HAP-1 (cell line): ENCODE results near the gene USP17L30.
"Not testable (repeated sequence)": the region's sequence is repeated elsewhere in the genome, so short reads cannot be mapped to it uniquely, and the experiment has no call there.

Source experiments
- DNase-seq, 2 experiments: peaks; one replicate each; pipeline ENCODE4 v3.0.0-alpha.2; 2016 to 2020; ENCODE audit warnings: low spot score in 2 of 2
- H3K27me3 ChIP-seq: fragments of 250-450 bp; sonication (Bioruptor Pico); 2 replicates; pipeline ENCODE4 v1.5.1; 2020; ENCODE audit warnings: low read depth, mild to moderate bottlenecking, moderate library complexity
- H3K36me3 ChIP-seq: fragments of 250-450 bp; sonication (Bioruptor Pico); replicated peaks from 2 replicates; pipeline ENCODE4 v1.5.1; 2020; ENCODE audit warnings: mild to moderate bottlenecking
- H3K4me1 ChIP-seq: fragments of 250-450 bp; sonication (Bioruptor Pico); 2 replicates; pipeline ENCODE4 v1.5.1; 2020; ENCODE audit warnings: mild to moderate bottlenecking
- H3K4me3 ChIP-seq: fragments of 250-450 bp; sonication (Bioruptor Pico); 2 replicates; pipeline ENCODE4 v1.5.1; 2020; ENCODE audit warnings: mild to moderate bottlenecking, moderate library complexity
- H3K9me3 ChIP-seq: fragments of 250-450 bp; sonication (Bioruptor Pico); 2 replicates; pipeline ENCODE4 v1.5.1; 2020; ENCODE audit warnings: mild to moderate bottlenecking, moderate library complexity
- in situ Hi-C: fragments of 300-500 bp; cut with MboI; formaldehyde crosslinking; loops from 3 replicates; pipeline ENCODE4 v1.14.3; 2020; ENCODE audit warnings: low sequenced_read_pairs, inconsistent platforms, mixed read lengths

USP17L30 gene

DNA sequence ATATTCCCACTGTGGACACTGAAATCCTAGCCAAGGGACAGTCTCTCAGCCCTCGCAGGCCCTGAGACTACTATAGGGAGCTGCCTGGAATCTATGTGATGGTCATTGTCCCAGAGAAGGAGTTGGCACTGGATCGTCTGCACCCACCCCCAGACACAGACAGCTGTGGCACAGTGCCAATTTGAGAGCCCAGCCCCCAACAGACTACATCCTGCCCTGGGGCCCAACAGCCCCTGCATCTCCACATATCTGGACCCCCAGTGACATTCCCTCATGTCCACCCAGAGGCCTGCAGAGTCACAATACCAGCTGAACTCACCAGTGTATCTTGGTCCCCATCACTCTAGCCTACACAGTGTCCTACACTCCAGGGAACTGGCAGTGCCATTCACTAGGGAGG, 42.8 kb downstream of the USP17L30 start:
- H3K9me3 ChIP-seq, H3K4me3 ChIP-seq, in situ Hi-C loops, H3K4me1 ChIP-seq, H3K36me3 ChIP-seq, DNase-seq, H3K27me3 ChIP-seq: not testable (repeated sequence)

DNA sequence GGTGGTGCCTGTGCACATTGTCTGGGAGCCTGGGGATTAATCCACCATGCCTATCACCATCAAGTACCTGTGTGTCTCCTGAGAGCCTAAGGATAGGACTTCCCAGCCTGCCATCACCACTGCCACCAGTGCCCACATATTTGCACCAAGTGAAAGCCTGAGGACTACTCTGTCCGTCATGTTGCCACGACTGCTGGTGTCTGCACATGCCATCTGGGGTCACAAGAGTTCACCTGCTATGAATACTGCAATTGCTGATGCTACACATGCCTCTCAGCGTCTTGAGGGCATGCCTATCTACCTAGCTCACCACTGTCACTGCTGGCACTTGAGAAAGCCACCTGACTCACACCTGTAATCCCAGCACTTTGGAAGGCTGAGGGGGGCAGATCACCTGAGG, 43.6 kb downstream of the USP17L30 start:
- H3K4me3 ChIP-seq, DNase-seq, in situ Hi-C loops: not testable (repeated sequence)

DNA sequence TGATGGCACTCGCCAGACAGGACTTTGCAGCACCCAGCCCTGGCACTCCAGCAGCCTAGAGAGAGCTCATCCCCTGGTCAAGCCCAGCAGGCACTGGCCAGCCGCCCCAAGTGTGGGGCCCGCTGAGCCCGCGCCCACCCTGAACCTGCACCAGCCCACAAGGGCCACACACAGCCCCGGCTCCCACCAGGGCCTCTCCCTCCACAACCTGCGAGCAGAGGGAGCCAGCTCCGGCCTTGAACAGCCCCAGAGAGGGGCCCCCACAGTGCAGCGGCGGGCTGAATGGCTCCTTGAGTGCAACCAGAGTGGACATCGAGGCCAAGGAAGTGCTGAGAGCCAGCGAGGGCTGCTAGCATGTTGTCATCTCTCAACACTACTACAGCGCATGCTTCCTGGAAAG, 46.9 kb downstream of the USP17L30 start:
- in situ Hi-C loops: no loop called here
- H3K9me3 ChIP-seq: no peaks in the 10 kb centered on the region
- H3K4me1 ChIP-seq: no peaks in the 10 kb centered on the region
- H3K36me3 ChIP-seq: no peaks in the 10 kb centered on the region
- H3K4me3 ChIP-seq: no peak overlapping the region
- H3K27me3 ChIP-seq: no peaks in the 10 kb centered on the region
- no peak for DNase-seq

More for the DNA sequence above, 43.6 kb downstream of the USP17L30 start:
- H3K36me3 ChIP-seq, H3K27me3 ChIP-seq, H3K4me1 ChIP-seq, H3K9me3 ChIP-seq: not testable (repeated sequence)
